H1 (cell line): ENCODE measurements around the gene MYBPC3. TPM values are rescaled to one million over a fixed set of nuclear protein-coding genes. Genes with fewer than 3 reads are reported as not detected.

Source experiments
- CTCF ChIA-PET: fragments of 300-600 bp; sonication (Branson Sonifier 250); formaldehyde crosslinking; loops from one replicate; lab custom pipeline; 2021; ENCODE audit not compliant: partially characterized antibody; lab: Charles Lee
- POLR2A ChIA-PET: fragments of 300-600 bp; sonication (Branson Sonifier 250); formaldehyde crosslinking; loops from one replicate; lab custom pipeline; 2021; ENCODE audit warnings: inconsistent platforms; ENCODE audit not compliant: partially characterized antibody; lab: Charles Lee
- DNase-seq, 2 experiments: peaks; one replicate each; pipeline versions ENCODE4 v3.0.0 to v3.0.0-alpha.2; 2010 to 2022; ENCODE audit warnings: low spot score in 2 of 2, low read depth in 1 of 2, mixed read lengths in 1 of 2
- FAIRE-seq: peaks from 2 replicates; lab custom pipeline; 2011; peaks lifted over from hg19 to GRCh38; lab: Jason Lieb, UNC
- H2AFZ ChIP-seq: 2 replicates; pipeline ENCODE4 v1.8.1; 2012; ENCODE audit warnings: low read length, inconsistent platforms
- H2AK5ac ChIP-seq: 2 replicates; pipeline ENCODE4 v1.6.1; 2013; ENCODE audit warnings: low read depth, low read length
- H2BK120ac ChIP-seq: replicated peaks from 2 replicates; pipeline ENCODE3; 2013; ENCODE audit warnings: low read depth, low read length, inconsistent platforms
- H2BK12ac ChIP-seq: 2 replicates; pipeline ENCODE4 v1.6.1; 2013; ENCODE audit warnings: low read depth, low read length
- H2BK15ac ChIP-seq: 2 replicates; pipeline ENCODE4 v1.6.1; 2013; ENCODE audit warnings: low read length
- H2BK20ac ChIP-seq: 2 replicates; pipeline ENCODE4 v1.6.1; 2013; ENCODE audit warnings: low read length
- H2BK5ac ChIP-seq: 2 replicates; pipeline ENCODE4 v1.6.1; 2013; ENCODE audit warnings: low read depth, low read length
- H3K14ac ChIP-seq: 2 replicates; pipeline ENCODE4 v1.6.1; 2013; ENCODE audit warnings: inconsistent platforms; ENCODE audit not compliant: insufficient read length
- H3K18ac ChIP-seq: 2 replicates; pipeline ENCODE4 v1.6.1; 2013; ENCODE audit warnings: low read length; ENCODE audit errors: extremely low read depth
- H3K23ac ChIP-seq: 2 replicates; pipeline ENCODE4 v1.6.1; 2013; ENCODE audit warnings: inconsistent platforms; ENCODE audit not compliant: insufficient read length
- H3K23me2 ChIP-seq: 2 replicates; pipeline ENCODE4 v1.6.1; 2013; ENCODE audit warnings: low read depth, low read length
- H3K27ac ChIP-seq: 2 replicates; pipeline ENCODE4 v1.6.1; 2011; ENCODE audit warnings: low read depth, low read length, inconsistent platforms
- H3K27me3 ChIP-seq, 4 experiments: replicated peaks in 1 of 4; 1 replicate in 1 of 4; 2 replicates in 3 of 4; pipeline versions ENCODE4 v1.6.1 to v1.8.1; 2011 to 2013; ENCODE audit warnings: low read length in 3 of 4, mild to moderate bottlenecking in 3 of 4, inconsistent platforms in 2 of 4, mixed read lengths in 2 of 4, moderate library complexity in 1 of 4; ENCODE audit not compliant: control insufficient read depth in 3 of 4, insufficient read depth in 3 of 4; ENCODE audit errors: extremely low read depth in 1 of 4
- H3K36me3 ChIP-seq, 4 experiments: 2 replicates each; pipeline versions ENCODE4 v1.6.1 to v1.8.1; 2011 to 2013; ENCODE audit warnings: mild to moderate bottlenecking in 4 of 4, low read length in 3 of 4, moderate library complexity in 2 of 4, control low read depth in 1 of 4, inconsistent platforms in 1 of 4; ENCODE audit not compliant: insufficient read depth in 4 of 4, control insufficient read depth in 2 of 4
- H3K4ac ChIP-seq: replicated peaks from 2 replicates; pipeline ENCODE3; 2013; ENCODE audit warnings: low read length, low read depth, mixed read lengths, inconsistent platforms; ENCODE audit not compliant: insufficient read length
- H3K4me1 ChIP-seq, 4 experiments: replicated peaks in 1 of 4; 1 replicate in 1 of 4; 2 replicates in 3 of 4; pipeline versions ENCODE4 v1.6.1 to v1.8.1; 2011 to 2013; ENCODE audit warnings: low read length in 3 of 4, inconsistent platforms in 2 of 4, mixed read lengths in 1 of 4; ENCODE audit not compliant: insufficient read depth in 4 of 4, control insufficient read depth in 3 of 4
- H3K4me2 ChIP-seq, 2 experiments: 2 replicates each; pipeline versions ENCODE4 v1.6.1 to v1.8.1; 2011 to 2013; ENCODE audit warnings: low read depth in 2 of 2, low read length in 2 of 2, control low read depth in 1 of 2, inconsistent platforms in 1 of 2, mild to moderate bottlenecking in 1 of 2; ENCODE audit not compliant: insufficient read depth in 1 of 2
- H3K4me3 ChIP-seq, 4 experiments: fragments of 200-600, 300-600 bp in 1 of 4; sonication (generic), shearing (Covaris generic), sonication (Bioruptor Twin) in 1 of 4; 2 replicates each; pipeline versions ENCODE4 v1.5.1 to v1.8.1; 2011 to 2016; ENCODE audit warnings: low read length in 4 of 4, low read depth in 3 of 4, control low read depth in 2 of 4, inconsistent platforms in 2 of 4, mild to moderate bottlenecking in 2 of 4, mixed read lengths in 1 of 4, moderate library complexity in 1 of 4; ENCODE audit not compliant: insufficient read depth in 2 of 4; ENCODE audit errors: extremely low read depth in 1 of 4
- H3K56ac ChIP-seq: replicated peaks from 2 replicates; pipeline ENCODE3; 2013; ENCODE audit warnings: low read depth, mild to moderate bottlenecking, mixed read lengths, low read length, inconsistent platforms; ENCODE audit not compliant: insufficient read length
- H3K79me1 ChIP-seq: 2 replicates; pipeline ENCODE4 v1.6.1; 2013; ENCODE audit warnings: low read depth, low read length, control low read depth
- H3K79me2 ChIP-seq, 2 experiments: 2 replicates each; pipeline versions ENCODE4 v1.6.1 to v1.8.1; 2012 to 2013; ENCODE audit warnings: low read length in 2 of 2, mild to moderate bottlenecking in 2 of 2, inconsistent platforms in 1 of 2; ENCODE audit not compliant: insufficient read depth in 2 of 2, control insufficient read depth in 1 of 2
- H3K9ac ChIP-seq, 4 experiments: replicated peaks in 1 of 4; 1 replicate in 1 of 4; 2 replicates in 3 of 4; pipeline versions ENCODE4 v1.6.1 to v1.8.1; 2011 to 2013; ENCODE audit warnings: low read depth in 3 of 4, low read length in 3 of 4, control low read depth in 2 of 4, mild to moderate bottlenecking in 2 of 4, moderate library complexity in 2 of 4, inconsistent platforms in 1 of 4; ENCODE audit errors: extremely low read depth in 1 of 4
- H3K9me3 ChIP-seq, 2 experiments: 2 replicates each; pipeline versions ENCODE4 v1.6.1 to v1.8.1; 2012 to 2013; ENCODE audit warnings: mild to moderate bottlenecking in 2 of 2, moderate library complexity in 2 of 2, control low read depth in 1 of 2, inconsistent platforms in 1 of 2, low read depth in 1 of 2, low read length in 1 of 2, mixed read lengths in 1 of 2; ENCODE audit not compliant: insufficient read depth in 2 of 2
- H4K20me1 ChIP-seq, 2 experiments: replicated peaks in 1 of 2; 2 replicates each; pipeline versions ENCODE3 to v1.8.1; 2011 to 2013; ENCODE audit warnings: inconsistent platforms in 2 of 2, low read length in 2 of 2, mild to moderate bottlenecking in 1 of 2; ENCODE audit not compliant: insufficient read depth in 2 of 2, control insufficient read depth in 1 of 2
- H4K5ac ChIP-seq: 2 replicates; pipeline ENCODE4 v1.6.1; 2013; ENCODE audit warnings: low read length, low read depth, mixed read lengths, inconsistent platforms; ENCODE audit not compliant: insufficient read length
- H4K8ac ChIP-seq: 2 replicates; pipeline ENCODE4 v1.8.0; 2013; ENCODE audit warnings: mild to moderate bottlenecking, moderate library complexity, low read length, inconsistent platforms; ENCODE audit not compliant: insufficient read depth; ENCODE audit errors: extremely low read depth
- H4K91ac ChIP-seq: replicated peaks from 2 replicates; pipeline ENCODE3; 2013; ENCODE audit warnings: low read length, mixed read lengths, inconsistent platforms; ENCODE audit not compliant: insufficient read length
- ASH2L ChIP-seq: fragments of 200-600, 300-600 bp; sonication (generic); IDR thresholded peaks from one replicate; pipeline ENCODE4 v1.7.1; 2017; ENCODE audit warnings: low read length
- E2F6 ChIP-seq: IDR thresholded peaks from 2 replicates; pipeline ENCODE4 v1.6.1; 2012; ENCODE audit warnings: inconsistent platforms
- MAX ChIP-seq: IDR thresholded peaks from 2 replicates; pipeline ENCODE4 v1.6.1; 2012; ENCODE audit warnings: inconsistent platforms
- WGBS, 2 experiments: shearing (Covaris generic) in 1 of 2; methylation state at CpG; one replicate each; pipeline versions ENCODE4 v1.1.6 to v1.1.7; 2013 to 2015; ENCODE audit warnings: low lambda C conversion rate in 2 of 2, mixed read lengths in 2 of 2, inconsistent platforms in 1 of 2, low coverage in 1 of 2, missing lambda C conversion rate in 1 of 2; ENCODE audit not compliant: insufficient replicate concordance in 2 of 2, insufficient coverage in 1 of 2, insufficient read length in 1 of 2; ENCODE audit errors: extremely low coverage in 1 of 2, missing lambda C conversion rate in 1 of 2; 5-methylcytosine and 5-hydroxymethylcytosine counted together
- polyA plus RNA-seq, 7 experiments: library from polyadenylated mRNA; depleted of rRNA in 3 of 7; stranded (reverse) in 5 of 7; unstranded in 2 of 7; fragments of >200 nt in 5 of 7; fragments of 200-250 nt in 2 of 7; gene quantifications; 1 replicate in 5 of 7; 2 replicates in 1 of 7; 4 replicates in 1 of 7; pipeline versions ENCODE4 v1.2.1 to v1.2.3, GENCODE V29; 2011 to 2013; ENCODE audit warnings: missing spikeins in 2 of 7, mixed read lengths in 2 of 7
- total RNA-seq: library from RNA; stranded (reverse); fragmentation: NEBNext Ultra II Directional; extraction: Animal tissue kit (Norgen Biotek cat#: 25700); gene quantifications from 2 replicates; pipeline ENCODE4 v1.2.1, GENCODE V29; 2021

MYBPC3 gene
- total and polyA plus RNA-seq, 2 of the 8 experiments (the other 6 are each of a cell fraction or from before 2014, with no cell fraction given) = 0.05 TPM; not detected in 1

DNA sequence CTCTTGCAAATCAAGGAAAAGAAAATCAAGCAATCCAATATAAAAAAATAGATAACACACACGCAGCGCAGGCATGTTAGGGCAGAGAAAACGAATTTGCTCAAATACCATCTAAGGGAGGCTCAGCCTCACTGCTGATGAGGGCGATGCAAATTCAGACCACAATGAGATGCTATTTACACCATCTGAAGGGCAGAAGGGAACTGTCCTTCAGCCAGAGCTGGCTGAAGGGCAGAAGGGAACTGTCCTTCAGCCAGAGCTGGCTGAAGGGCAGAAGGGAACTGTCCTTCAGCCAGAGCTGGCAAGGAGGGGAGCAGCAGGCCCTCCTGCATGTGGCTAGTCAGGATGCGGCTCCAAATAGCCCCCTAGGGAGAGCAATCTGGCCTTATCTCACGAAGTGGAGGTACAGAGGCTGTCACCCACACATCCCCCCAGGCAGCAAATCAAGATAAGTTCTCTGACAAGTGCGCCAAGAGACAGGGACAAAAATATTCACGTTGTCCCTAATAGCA is 48.3 kb upstream of the MYBPC3 start:
- Histone ChIP-seq H4K20me1 (no peaks in the 10 kb centered on the region), H3K4ac (peak overlapping the region; percentile 32), H3K27me3 (no peaks in the 10 kb centered on the region), H3K4me2 (peak overlapping the region; percentile 71 to 100), H3K23ac (no peak overlapping the region), H2BK12ac (peak overlapping the region; percentile 75; the same call in 1 of the 2 replicates), H3K18ac (peak overlapping the region; percentile 96), H3K23me2 (peaks cover 6% of the 10 kb centered on the region; the same call in 1 of the 2 replicates), H3K9ac (peak overlapping the region in 1 of 4 experiments; percentile 48; a peak in 3 of 7 replicates), H2BK5ac (peak overlapping the region; percentile 91), H3K79me2 (no peaks in the 10 kb centered on the region), H3K4me1 (peaks cover 7 to 17% (median 7%) of the 10 kb centered on the region in 4 experiments), H2BK15ac (0 out of 2 replicates have a peak overlapping the region, but pooled peaks have one; percentile 48), H4K91ac (no peak overlapping the region), H3K79me1 (no peaks in the 10 kb centered on the region), H4K8ac (0 out of 2 replicates have a peak overlapping the region, but pooled peaks have one; percentile 22), H3K14ac (no peak overlapping the region), H4K5ac (peak overlapping the region; percentile 27), H3K56ac (peak overlapping the region; percentile 6), H2AK5ac (peak overlapping the region; percentile 65; the same call in 1 of the 2 replicates), H3K4me3 (peak overlapping the region; percentile 34 to 58 (median 44)), H3K36me3 (no peaks in the 10 kb centered on the region), H3K9me3 (no peaks in the 10 kb centered on the region), H2BK120ac (no peak overlapping the region), H3K27ac (no peak overlapping the region; the same call in 1 of the 2 replicates), H2AFZ (peak overlapping the region; percentile 65; the same call in 1 of the 2 replicates), H2BK20ac (peak overlapping the region; percentile 75)
- ChIA-PET POLR2A (interaction anchor here (1.0 to 3.2 kb wide), 6 partner anchors 8 to 446 kb away, joined by 3 to 29 read pairs (median 4); no protein-coding TSS in a partner anchor), CTCF (interaction anchor here (0.9 to 6.9 kb wide), 7 partner anchors 9 to 142 kb away, joined by 3 to 44 read pairs (median 6); no protein-coding TSS in a partner anchor)
- DNase-seq (no peak), FAIRE-seq (no peak)
- WGBS, 2 experiments = 25% methylated on average over 8 of the region's 8 CpGs; no CpG with 5 or more reads in 1 of the 2 experiments
- TF ChIP-seq ASH2L = peak; percentile 21
- TF ChIP-seq MAX = 0 out of 2 replicates have a peak, but pooled peaks have one; percentile 17
- TF ChIP-seq E2F6 = no peak
